SK-N-SH (cell line): ENCODE measurements around the gene MED7. TPM values are rescaled to one million over a fixed set of nuclear protein-coding genes. Genes with fewer than 3 reads are reported as not detected.

Experiments used
- CTCF ChIA-PET: fragments of 300-600, 350-600 bp; formaldehyde crosslinking; extraction: SDS; loops from one replicate; lab custom pipeline; 2021; lab: Yijun Ruan, JAX
- POLR2A ChIA-PET: fragments of 350-600 bp; sonication (Branson Sonifier 250); formaldehyde crosslinking; extraction: SDS; loops from one replicate; lab custom pipeline; 2020; ENCODE audit warnings: antibody characterized with exemption, inconsistent platforms; lab: Yijun Ruan, JAX
- DNase-seq: peaks from one replicate; pipeline ENCODE4 v3.0.0; 2012
- H2AFZ ChIP-seq: fragments of 200-600 bp; sonication (generic); 2 replicates; pipeline ENCODE4 v1.8.1; 2016; ENCODE audit warnings: antibody characterized with exemption, mild to moderate bottlenecking, low read depth
- H3F3A ChIP-seq: fragments of 200-600 bp; sonication (generic); replicated peaks from 2 replicates; pipeline ENCODE3; 2016; ENCODE audit warnings: antibody characterized with exemption, mild to moderate bottlenecking; ENCODE audit not compliant: insufficient read depth
- H3K27ac ChIP-seq, 2 experiments: fragments of 200-500 bp in 1 of 2; fragments of 200-600 bp in 1 of 2; sonication (Bioruptor generic) in 1 of 2; sonication (generic), shearing (Covaris generic) in 1 of 2; 2 replicates each; pipeline versions ENCODE4 v1.5.1 to v1.6.1; 2014 to 2016; ENCODE audit warnings: low read depth in 2 of 2, inconsistent platforms in 1 of 2, low read length in 1 of 2, mild to moderate bottlenecking in 1 of 2, mixed read lengths in 1 of 2
- H3K27me3 ChIP-seq: fragments of 200-600 bp; sonication (generic), shearing (Covaris generic); 2 replicates; pipeline ENCODE4 v1.6.1; 2016; ENCODE audit warnings: mixed run types; ENCODE audit not compliant: insufficient read depth
- H3K36me3 ChIP-seq, 2 experiments: fragments of 200-500 bp in 1 of 2; fragments of 200-600 bp in 1 of 2; sonication (Bioruptor generic) in 1 of 2; sonication (generic) in 1 of 2; replicated peaks in 1 of 2; 2 replicates each; pipeline versions ENCODE3 to v1.5.1; 2014 to 2016; ENCODE audit warnings: low read length in 1 of 2, mild to moderate bottlenecking in 1 of 2; ENCODE audit not compliant: insufficient read depth in 2 of 2, control insufficient read depth in 1 of 2
- H3K4me1 ChIP-seq, 2 experiments: fragments of 200-500 bp in 1 of 2; fragments of 200-600 bp in 1 of 2; sonication (Bioruptor generic) in 1 of 2; sonication (generic), shearing (Covaris generic) in 1 of 2; 2 replicates each; pipeline versions ENCODE4 v1.5.1 to v1.6.1; 2014 to 2016; ENCODE audit warnings: low read depth in 1 of 2, low read length in 1 of 2, mixed run types in 1 of 2; ENCODE audit not compliant: insufficient read depth in 2 of 2, control insufficient read depth in 1 of 2
- H3K4me2 ChIP-seq: fragments of 200-600 bp; sonication (generic), shearing (Covaris generic); 2 replicates; pipeline ENCODE4 v1.6.1; 2017; ENCODE audit warnings: mixed run types
- H3K4me3 ChIP-seq, 2 experiments: fragments of 200-500 bp in 1 of 2; fragments of 200-600 bp in 1 of 2; sonication (Bioruptor generic) in 1 of 2; sonication (generic), shearing (Covaris generic) in 1 of 2; 2 replicates each; pipeline versions ENCODE4 v1.5.1 to v1.8.1; 2014 to 2016; ENCODE audit warnings: low read depth in 2 of 2, inconsistent platforms in 1 of 2, low read length in 1 of 2, mild to moderate bottlenecking in 1 of 2, mixed read lengths in 1 of 2, moderate library complexity in 1 of 2
- H3K79me2 ChIP-seq: fragments of 200-600 bp; sonication (generic); 2 replicates; pipeline ENCODE4 v1.8.1; 2017; ENCODE audit warnings: mild to moderate bottlenecking; ENCODE audit not compliant: insufficient read depth
- H3K9ac ChIP-seq: fragments of 200-600 bp; sonication (generic); 2 replicates; pipeline ENCODE4 v1.6.1; 2017; ENCODE audit warnings: mixed run types
- H3K9me2 ChIP-seq: fragments of 200-600 bp; sonication (generic); 2 replicates; pipeline ENCODE4 v1.6.1; 2017; ENCODE audit warnings: mixed run types
- H3K9me3 ChIP-seq: fragments of 200-600 bp; sonication (generic); 2 replicates; pipeline ENCODE4 v1.6.1; 2017; ENCODE audit warnings: mixed run types, mild to moderate bottlenecking, moderate library complexity
- H4K20me1 ChIP-seq: fragments of 200-600 bp; sonication (generic); 2 replicates; pipeline ENCODE4 v1.6.1; 2017; ENCODE audit warnings: mild to moderate bottlenecking, mixed run types; ENCODE audit not compliant: insufficient read depth
- ELF1 ChIP-seq: IDR thresholded peaks from 2 replicates; pipeline ENCODE4 v1.4.0; 2012
- EP300 ChIP-seq, 2 experiments: IDR thresholded peaks; 2 replicates each; pipeline versions ENCODE4 v1.4.0 to v1.6.1; 2012; ENCODE audit warnings: borderline replicate concordance in 1 of 2, low read depth in 1 of 2, low read length in 1 of 2
- EZH2phosphoT487 ChIP-seq: fragments of 200-600 bp; sonication (generic); IDR thresholded peaks from 2 replicates; pipeline ENCODE4 v1.6.1; 2017; ENCODE audit warnings: low read depth, mixed run types, mild to moderate bottlenecking, antibody characterized with exemption, moderate library complexity, borderline replicate concordance
- FOSL2 ChIP-seq: IDR thresholded peaks from 2 replicates; pipeline ENCODE4 v1.4.0; 2012; ENCODE audit warnings: low read depth, mild to moderate bottlenecking, moderate library complexity, borderline replicate concordance
- FOXJ3 ChIP-seq: sonication (generic); formaldehyde crosslinking; IDR thresholded peaks from 2 replicates; pipeline ENCODE4 v1.5.1; 2020; ENCODE audit warnings: mild to moderate bottlenecking, missing genetic modification reagents
- FOXM1 ChIP-seq: IDR thresholded peaks from 2 replicates; pipeline ENCODE4 v1.4.0; 2012; ENCODE audit warnings: low read depth, mild to moderate bottlenecking
- GABPA ChIP-seq: IDR thresholded peaks from 2 replicates; pipeline ENCODE4 v1.4.0; 2012; ENCODE audit warnings: low read depth, mild to moderate bottlenecking
- GATA2 ChIP-seq: sonication (generic); formaldehyde crosslinking; IDR thresholded peaks from 2 replicates; pipeline ENCODE4 v1.5.0; 2020; ENCODE audit warnings: mild to moderate bottlenecking, missing genetic modification reagents
- MEF2A ChIP-seq: IDR thresholded peaks from 2 replicates; pipeline ENCODE4 v1.4.0; 2012; ENCODE audit warnings: low read depth, borderline replicate concordance
- MXI1 ChIP-seq: IDR thresholded peaks from 2 replicates; pipeline ENCODE4 v1.6.1; 2012; ENCODE audit warnings: mild to moderate bottlenecking, low read depth, low read length, improper control_type of control experiment
- POLR2AphosphoS5 ChIP-seq: IDR thresholded peaks from 2 replicates; pipeline ENCODE4 v1.6.1; 2012; ENCODE audit warnings: low read depth, low read length
- RAD21 ChIP-seq: IDR thresholded peaks from 2 replicates; pipeline ENCODE4 v1.6.1; 2012; ENCODE audit warnings: mild to moderate bottlenecking, low read length
- RCOR1 ChIP-seq: fragments of 150-350 bp; IDR thresholded peaks from 2 replicates; pipeline ENCODE4 v1.6.1; 2017; ENCODE audit warnings: antibody characterized with exemption, low read length
- RFX5 ChIP-seq: IDR thresholded peaks from 2 replicates; pipeline ENCODE4 v1.6.1; 2012; ENCODE audit warnings: mild to moderate bottlenecking, improper control_type of control experiment, low read length
- RXRA ChIP-seq: IDR thresholded peaks from 2 replicates; pipeline ENCODE4 v1.4.0; 2012; ENCODE audit warnings: low read depth, mild to moderate bottlenecking, borderline replicate concordance
- SIN3A ChIP-seq: IDR thresholded peaks from 2 replicates; pipeline ENCODE4 v1.6.1; 2012; ENCODE audit warnings: low read depth, mild to moderate bottlenecking, low read length, moderate library complexity, borderline replicate concordance
- SMC3 ChIP-seq: IDR thresholded peaks from 2 replicates; pipeline ENCODE4 v1.6.1; 2012; ENCODE audit warnings: low read depth, low read length, improper control_type of control experiment
- TCF12 ChIP-seq: IDR thresholded peaks from 2 replicates; pipeline ENCODE4 v1.4.0; 2012
- YY1 ChIP-seq: IDR thresholded peaks from 2 replicates; pipeline ENCODE4 v1.4.0; 2012; ENCODE audit warnings: low read depth, mild to moderate bottlenecking
- WGBS: methylation state at CpG from one replicate; pipeline ENCODE4 v1.1.6; 2017; ENCODE audit warnings: low lambda C conversion rate; 5-methylcytosine and 5-hydroxymethylcytosine counted together
- polyA plus RNA-seq, 3 experiments: library from polyadenylated mRNA; depleted of rRNA; stranded (reverse); fragments of >200 nt; gene quantifications; 2 replicates each; pipeline ENCODE4 v1.2.3, GENCODE V29; 2012
- TF ChIP-seq, protein P1 (sequence below): IDR thresholded peaks from 2 replicates; pipeline ENCODE4 v1.4.0; 2012; ENCODE audit warnings: low read depth, borderline replicate concordance
- TF ChIP-seq, protein P2 (sequence below): IDR thresholded peaks from 2 replicates; pipeline ENCODE4 v1.4.0; 2012; ENCODE audit warnings: low read depth

MED7 gene
- polyA plus RNA-seq, 1 of the 3 experiments (the other 2 are of a cell fraction) = 5.3 TPM

- TF ChIP-seq YY1 (no peak), RCOR1 (no peak), TCF12 (no peak), RFX5 (no peak), ELF1 (no peak), RAD21 (no peak), GATA2 (CRISPR knock-in tag) (no peak), MXI1 (no peak)
- no peak overlapping the region for H2AFZ ChIP-seq
- no peaks in the 10 kb centered on the region for H4K20me1 ChIP-seq
- no peaks in the 10 kb centered on the region for H3K36me3 ChIP-seq
- H3K27me3 ChIP-seq = no peaks in the 10 kb centered on the region; the same call in 1 of the 2 replicates
- H3K4me2 ChIP-seq = no peak overlapping the region
- H3K79me2 ChIP-seq = no peaks in the 10 kb centered on the region
- no peak overlapping the region for H3K4me3 ChIP-seq
- ChIA-PET CTCF (no interaction called here), POLR2A (no interaction called here)
- H3K27ac ChIP-seq = no peak overlapping the region
- H3F3A ChIP-seq = no peaks in the 10 kb centered on the region
- DNase-seq = no peak
- no peak overlapping the region for H3K9ac ChIP-seq
- no peaks in the 10 kb centered on the region for H3K9me2 ChIP-seq
- no peaks in the 10 kb centered on the region for H3K4me1 ChIP-seq
- no peaks in the 10 kb centered on the region for H3K9me3 ChIP-seq
Measured at GRCh38 chr5:157188270-157188669, 45.6 kb upstream of the MED7 start.

DNA sequence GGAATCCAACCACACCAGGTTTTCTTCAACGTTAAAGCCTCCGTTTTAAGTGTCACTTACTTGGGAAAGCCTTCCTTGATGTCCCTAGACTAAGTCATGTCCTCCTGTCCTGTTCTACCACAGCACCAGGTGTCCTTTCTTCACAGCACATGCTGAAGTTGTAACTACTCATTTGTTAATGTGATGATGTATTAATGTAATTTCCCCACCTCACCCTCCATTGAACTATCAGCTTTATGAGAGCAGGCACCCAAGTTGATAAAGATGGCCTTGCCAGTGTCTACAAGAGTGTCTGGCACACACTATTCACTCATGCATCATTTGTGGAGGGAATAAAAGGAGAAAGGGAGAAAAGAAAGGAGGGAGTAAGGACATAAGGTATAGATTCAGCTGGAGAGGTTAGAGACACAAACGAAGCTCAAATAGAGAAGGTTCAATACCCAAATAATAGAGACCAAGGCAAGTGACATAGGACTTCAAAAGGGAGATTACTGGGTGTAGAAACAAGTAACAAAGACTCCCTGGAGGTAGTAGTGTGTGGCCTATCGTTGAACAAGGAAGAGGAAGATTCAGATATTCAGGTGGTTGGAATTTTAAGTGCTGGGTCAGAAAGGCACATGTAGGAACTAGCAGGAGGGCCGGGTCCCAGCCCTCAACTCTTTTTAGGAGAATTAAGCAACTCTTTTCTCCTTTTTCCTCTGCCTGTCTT lies 44.5 kb upstream of the MED7 start:
- Histone ChIP-seq H3F3A (no peaks in the 10 kb centered on the region), H4K20me1 (no peaks in the 10 kb centered on the region), H3K4me1 (no peaks in the 10 kb centered on the region), H3K9me2 (no peaks in the 10 kb centered on the region), H3K27me3 (no peaks in the 10 kb centered on the region; the same call in 1 of the 2 replicates), H3K79me2 (no peaks in the 10 kb centered on the region), H2AFZ (no peak overlapping the region), H3K4me2 (no peak overlapping the region), H3K9ac (no peak overlapping the region), H3K36me3 (no peaks in the 10 kb centered on the region), H3K4me3 (no peak overlapping the region), H3K9me3 (no peaks in the 10 kb centered on the region), H3K27ac (no peak overlapping the region)
- ChIA-PET CTCF (no interaction called here), POLR2A (no interaction called here)
- WGBS = 16% methylated on average over 5 of the region's 5 CpGs
- DNase-seq = no peak
- TF ChIP-seq POLR2AphosphoS5 = no peak
- no peak for TF ChIP-seq GABPA
- TF ChIP-seq SIN3A = no peak
- no peak for TF ChIP-seq FOXM1
- no peak for TF ChIP-seq SMC3
- no peak for TF ChIP-seq RAD21

DNA sequence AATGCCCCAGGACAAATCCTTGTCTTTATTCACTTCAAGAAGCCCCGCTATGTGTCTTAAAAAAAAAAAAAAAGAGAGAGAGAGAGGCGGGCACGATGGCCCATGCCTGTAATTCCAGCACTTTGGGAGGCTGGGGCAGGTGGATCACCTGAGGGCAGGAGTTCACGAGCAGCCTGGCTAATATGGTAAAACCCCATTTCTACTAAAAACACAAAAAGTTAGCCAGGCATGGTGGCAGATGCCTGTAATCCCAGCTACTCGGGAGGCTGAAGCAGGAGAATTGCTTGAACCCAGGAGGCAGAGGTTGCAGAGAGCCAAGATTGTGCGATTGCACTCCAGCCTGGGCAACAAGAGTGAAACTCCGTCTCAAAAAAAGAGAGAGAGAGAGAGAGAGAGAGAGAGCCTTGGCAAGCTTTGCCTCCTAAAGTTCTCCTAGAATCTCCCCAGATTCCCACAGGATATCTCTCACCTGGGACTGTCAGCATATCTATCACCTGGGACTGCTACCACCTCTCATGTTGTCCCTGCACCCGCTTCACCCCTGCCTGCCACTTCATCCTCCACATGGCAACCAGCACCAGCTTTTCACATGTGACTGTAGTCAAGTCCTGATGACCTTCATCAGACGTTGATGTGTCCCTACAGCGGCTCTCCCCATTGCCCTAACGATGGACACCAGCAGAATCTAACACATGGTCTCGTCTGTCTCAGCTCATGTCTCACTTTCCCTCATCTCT lies 43.8 kb upstream of the MED7 start:
- Histone ChIP-seq H3K9me3 (no peaks in the 10 kb centered on the region), H4K20me1 (no peaks in the 10 kb centered on the region), H3K9ac (no peak overlapping the region), H2AFZ (no peak overlapping the region), H3K4me1 (no peaks in the 10 kb centered on the region), H3F3A (no peaks in the 10 kb centered on the region), H3K79me2 (no peaks in the 10 kb centered on the region), H3K9me2 (no peaks in the 10 kb centered on the region), H3K27me3 (no peaks in the 10 kb centered on the region; the same call in 1 of the 2 replicates), H3K4me3 (no peak overlapping the region), H3K4me2 (no peak overlapping the region), H3K27ac (no peak overlapping the region), H3K36me3 (no peaks in the 10 kb centered on the region)
- ChIA-PET POLR2A (interaction anchor here (0.6 to 0.7 kb wide), 2 partner anchors 31 to 1678 kb away, joined by 3 read pairs; no protein-coding TSS in a partner anchor), CTCF (no interaction called here)
- 32% methylated on average over 12 of the region's 12 CpGs for WGBS
- no peak for DNase-seq
- no peak for TF ChIP-seq FOXJ3
- TF ChIP-seq RCOR1 = no peak
- TF ChIP-seq YY1 = no peak
- TF ChIP-seq, protein P1, sequence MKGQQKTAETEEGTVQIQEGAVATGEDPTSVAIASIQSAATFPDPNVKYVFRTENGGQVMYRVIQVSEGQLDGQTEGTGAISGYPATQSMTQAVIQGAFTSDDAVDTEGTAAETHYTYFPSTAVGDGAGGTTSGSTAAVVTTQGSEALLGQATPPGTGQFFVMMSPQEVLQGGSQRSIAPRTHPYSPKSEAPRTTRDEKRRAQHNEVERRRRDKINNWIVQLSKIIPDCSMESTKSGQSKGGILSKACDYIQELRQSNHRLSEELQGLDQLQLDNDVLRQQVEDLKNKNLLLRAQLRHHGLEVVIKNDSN = no peak
- no peak for TF ChIP-seq RFX5
- TF ChIP-seq MEF2A = no peak
- no peak for TF ChIP-seq ELF1
- TF ChIP-seq MXI1 = no peak
- TF ChIP-seq, protein P2, sequence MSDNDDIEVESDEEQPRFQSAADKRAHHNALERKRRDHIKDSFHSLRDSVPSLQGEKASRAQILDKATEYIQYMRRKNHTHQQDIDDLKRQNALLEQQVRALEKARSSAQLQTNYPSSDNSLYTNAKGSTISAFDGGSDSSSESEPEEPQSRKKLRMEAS = no peak
- no peak for TF ChIP-seq EZH2phosphoT487
- no peak for TF ChIP-seq RXRA
- no peak for TF ChIP-seq FOSL2
- TF ChIP-seq EP300 (IDR thresholded peaks at IDR 0.05; ENCODE audit: borderline replicate concordance in 1 of 2, low read depth in 1 of 2, low read length in 1 of 2) = no peak
